H9 (cell line): ENCODE results near the gene INTS7. TPM values are rescaled to one million over a fixed set of nuclear protein-coding genes. Genes with fewer than 3 reads are reported as not detected.

ENCODE experiments used
- DNase-seq: peaks from one replicate; pipeline ENCODE4 v3.0.0-alpha.2; 2017
- H2AFZ ChIP-seq: one replicate; pipeline ENCODE4 v1.6.1; 2013; ENCODE audit warnings: mild to moderate bottlenecking, low read length, control low read depth, moderate library complexity
- H2AK5ac ChIP-seq: 2 replicates; pipeline ENCODE4 v1.6.1; 2013; ENCODE audit warnings: low read length, control low read depth, mixed read lengths; ENCODE audit not compliant: insufficient read length
- H2BK120ac ChIP-seq: one replicate; pipeline ENCODE4 v1.6.1; 2013; ENCODE audit warnings: low read depth, mild to moderate bottlenecking, low read length, control low read depth, inconsistent platforms; ENCODE audit not compliant: poor library complexity, severe bottlenecking
- H2BK12ac ChIP-seq: 2 replicates; pipeline ENCODE4 v1.6.1; 2013; ENCODE audit warnings: low read length, control low read depth, mixed read lengths, low read depth; ENCODE audit not compliant: insufficient read length
- H2BK15ac ChIP-seq: 2 replicates; pipeline ENCODE4 v1.6.1; 2013; ENCODE audit warnings: low read depth, low read length, control low read depth
- H2BK20ac ChIP-seq: one replicate; pipeline ENCODE4 v1.6.1; 2013; ENCODE audit warnings: low read depth, mild to moderate bottlenecking, low read length, control low read depth, inconsistent platforms; ENCODE audit not compliant: poor library complexity, severe bottlenecking
- H2BK5ac ChIP-seq: 2 replicates; pipeline ENCODE4 v1.6.1; 2013; ENCODE audit warnings: low read length, control low read depth, mixed read lengths; ENCODE audit not compliant: insufficient read length
- H3K14ac ChIP-seq: 2 replicates; pipeline ENCODE4 v1.6.1; 2013; ENCODE audit warnings: low read length, control low read depth; ENCODE audit not compliant: insufficient read depth
- H3K18ac ChIP-seq: 2 replicates; pipeline ENCODE4 v1.6.1; 2013; ENCODE audit warnings: low read depth, mild to moderate bottlenecking, mixed read lengths, low read length, control low read depth; ENCODE audit not compliant: insufficient read length
- H3K23ac ChIP-seq: 2 replicates; pipeline ENCODE4 v1.6.1; 2013; ENCODE audit warnings: low read length, control low read depth, mixed read lengths, low read depth; ENCODE audit not compliant: insufficient read length
- H3K23me2 ChIP-seq: 2 replicates; pipeline ENCODE4 v1.6.1; 2013; ENCODE audit warnings: low read depth, mild to moderate bottlenecking, mixed read lengths, low read length, control low read depth; ENCODE audit not compliant: insufficient read length, poor library complexity, severe bottlenecking
- H3K27ac ChIP-seq: 2 replicates; pipeline ENCODE4 v1.5.1; 2013; ENCODE audit warnings: low read length, control low read depth, mixed read lengths, low read depth; ENCODE audit not compliant: insufficient read length
- H3K27me3 ChIP-seq: 2 replicates; pipeline ENCODE4 v1.6.1; 2013; ENCODE audit warnings: low read length, control low read depth, inconsistent platforms; ENCODE audit not compliant: insufficient read depth
- H3K4ac ChIP-seq: 2 replicates; pipeline ENCODE4 v1.6.1; 2013; ENCODE audit warnings: low read depth, mild to moderate bottlenecking, control low read depth, inconsistent platforms, low read length, moderate library complexity
- H3K4me1 ChIP-seq: 2 replicates; pipeline ENCODE4 v1.6.1; 2013; ENCODE audit warnings: low read length, control low read depth, inconsistent platforms; ENCODE audit not compliant: insufficient read depth
- H3K4me2 ChIP-seq: 2 replicates; pipeline ENCODE4 v1.6.1; 2013; ENCODE audit warnings: low read length, control low read depth, mixed read lengths; ENCODE audit not compliant: insufficient read length, insufficient read depth
- H3K56ac ChIP-seq: 2 replicates; pipeline ENCODE4 v1.6.1; 2013; ENCODE audit warnings: low read depth, mild to moderate bottlenecking, mixed read lengths, low read length, control low read depth; ENCODE audit not compliant: insufficient read length
- H3K79me1 ChIP-seq: 2 replicates; pipeline ENCODE4 v1.6.1; 2013; ENCODE audit warnings: low read depth, mild to moderate bottlenecking, moderate library complexity, low read length, control low read depth, inconsistent platforms; ENCODE audit not compliant: insufficient read depth, poor library complexity, severe bottlenecking
- H3K79me2 ChIP-seq: 2 replicates; pipeline ENCODE4 v1.6.1; 2013; ENCODE audit warnings: low read length, control low read depth, inconsistent platforms; ENCODE audit not compliant: insufficient read depth
- H3K9ac ChIP-seq: 2 replicates; pipeline ENCODE4 v1.6.1; 2013; ENCODE audit warnings: low read length, control low read depth, mixed read lengths; ENCODE audit not compliant: insufficient read length; ENCODE audit errors: extremely low read depth
- H3K9me3 ChIP-seq: one replicate; pipeline ENCODE4 v1.6.1; 2013; ENCODE audit warnings: low read depth, low read length, inconsistent platforms; ENCODE audit not compliant: control insufficient read depth
- H3T11ph ChIP-seq: one replicate; pipeline ENCODE4 v1.6.1; 2013; ENCODE audit warnings: mild to moderate bottlenecking, low read length, control low read depth, inconsistent platforms
- H4K20me1 ChIP-seq: one replicate; pipeline ENCODE4 v1.6.1; 2013; ENCODE audit not compliant: control insufficient read depth, insufficient read length, insufficient read depth
- H4K5ac ChIP-seq: 2 replicates; pipeline ENCODE4 v1.6.1; 2013; ENCODE audit warnings: low read depth, mild to moderate bottlenecking, mixed read lengths, low read length, control low read depth; ENCODE audit not compliant: insufficient read length
- H4K8ac ChIP-seq: replicated peaks from 2 replicates; pipeline ENCODE4 v1.6.1; 2013; ENCODE audit warnings: low read length, control low read depth, mixed read lengths, low read depth; ENCODE audit not compliant: insufficient read length
- H4K91ac ChIP-seq: 2 replicates; pipeline ENCODE4 v1.6.1; 2013; ENCODE audit warnings: low read depth, mild to moderate bottlenecking, moderate library complexity, mixed read lengths, low read length, control low read depth; ENCODE audit not compliant: insufficient read length
- H3K27ac Mint-ChIP-seq, 3 experiments: 2 replicates in 2 of 3; 3 replicates in 1 of 3; pipeline ENCODE4 v1.8.0; 2020 to 2021; ENCODE audit warnings: mixed read lengths in 3 of 3, mild to moderate bottlenecking in 1 of 3, moderate library complexity in 1 of 3
- H3K27me3 Mint-ChIP-seq: 2 replicates; pipeline ENCODE4 v1.8.0; 2021; ENCODE audit warnings: low read depth, mild to moderate bottlenecking, moderate library complexity, mixed read lengths
- H3K36me3 Mint-ChIP-seq, 3 experiments: 2 replicates in 2 of 3; 3 replicates in 1 of 3; pipeline ENCODE4 v1.8.0; 2020 to 2021; ENCODE audit warnings: low read depth in 3 of 3, mixed read lengths in 3 of 3; ENCODE audit not compliant: insufficient read depth in 1 of 3
- H3K4me1 Mint-ChIP-seq, 2 experiments: 2 replicates each; pipeline ENCODE4 v1.8.0; 2020; ENCODE audit warnings: mixed read lengths in 2 of 2
- H3K4me3 Mint-ChIP-seq, 2 experiments: 2 replicates in 1 of 2; 3 replicates in 1 of 2; pipeline ENCODE4 v1.8.0; 2020 to 2021; ENCODE audit warnings: mild to moderate bottlenecking in 2 of 2, mixed read lengths in 2 of 2, moderate library complexity in 1 of 2
- H3K9me3 Mint-ChIP-seq, 2 experiments: 2 replicates in 1 of 2; 3 replicates in 1 of 2; pipeline ENCODE4 v1.8.0; 2020; ENCODE audit warnings: mild to moderate bottlenecking in 2 of 2, mixed read lengths in 2 of 2, moderate library complexity in 1 of 2
- WGBS: extraction: QIAGEN DNeasy Blood & Tissue Kit; methylation state at CpG from one replicate; pipeline ENCODE4 v1.1.7; 2013; ENCODE audit warnings: missing lambda C conversion rate, low lambda C conversion rate, mixed read lengths; ENCODE audit not compliant: insufficient read length; ENCODE audit errors: extremely low coverage; 5-methylcytosine and 5-hydroxymethylcytosine counted together
- total RNA-seq: library from RNA; stranded (reverse); gene quantifications from 2 replicates; pipeline ENCODE4 v1.2.1, GENCODE V29; 2021
- TF ChIP-seq, protein P1 (sequence below): fragments of 200-600 bp; sonication (generic); conservative IDR thresholded peaks from 3 replicates; pipeline ENCODE4 v1.8.0; 2021; ENCODE audit warnings: antibody characterized with exemption, mild to moderate bottlenecking

INTS7 gene
- total RNA-seq, 1 experiment from 2014 or later, result 32.3 TPM

DNA sequence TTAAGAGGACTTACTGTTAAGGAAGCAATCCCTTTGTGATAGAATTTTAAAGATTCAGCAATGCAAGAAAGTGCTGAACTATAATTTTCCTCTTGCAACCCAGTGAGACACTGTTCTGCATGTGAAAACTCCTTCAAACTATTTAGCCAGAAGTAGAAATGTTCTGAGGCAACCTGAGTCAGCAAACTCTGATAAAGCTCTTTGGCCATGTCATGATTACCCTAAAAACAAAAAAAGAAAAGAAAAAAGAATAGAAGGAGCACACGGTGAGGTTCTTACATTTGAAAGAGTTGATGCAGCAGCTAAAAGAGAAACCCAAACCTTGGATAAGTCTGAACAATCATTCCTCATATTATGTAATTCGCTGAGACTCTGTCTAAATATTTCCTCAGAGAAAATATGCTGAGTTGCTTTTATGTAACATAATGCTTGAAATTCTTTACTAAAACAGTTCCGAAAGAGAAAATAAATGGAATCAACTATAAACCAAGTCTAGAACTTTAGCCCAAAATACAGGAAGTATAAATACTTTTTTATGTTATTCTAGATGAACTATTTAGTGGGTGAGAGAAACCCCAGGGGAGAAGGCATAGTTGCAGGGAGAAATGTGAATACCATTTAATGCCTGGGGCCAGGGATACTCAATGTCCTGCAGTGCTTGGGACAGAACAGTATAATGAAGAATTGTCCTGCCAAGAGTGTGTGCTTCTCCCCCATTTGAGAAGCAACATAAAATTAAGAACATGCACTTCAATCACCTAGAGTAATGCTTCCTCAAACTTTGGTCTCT, 60.0 kb downstream of the INTS7 start:
- Histone ChIP-seq H3K27ac (no peak overlapping the region), H3K56ac (no peak overlapping the region), H3K9ac (no peak overlapping the region), H4K20me1 (no peaks in the 10 kb centered on the region), H4K5ac (no peak overlapping the region), H3K23me2 (no peaks in the 10 kb centered on the region), H3K4me2 (no peak overlapping the region), H3K79me2 (no peaks in the 10 kb centered on the region), H3K79me1 (no peaks in the 10 kb centered on the region), H3K27me3 (no peaks in the 10 kb centered on the region), H3K4ac (no peak overlapping the region), H3K14ac (no peak overlapping the region), H4K91ac (no peak overlapping the region), H3T11ph (no peak overlapping the region), H2BK20ac (no peak overlapping the region), H3K23ac (no peak overlapping the region), H2BK15ac (no peak overlapping the region), H2AK5ac (no peak overlapping the region), H2BK12ac (no peak overlapping the region), H3K4me1 (no peaks in the 10 kb centered on the region), H3K9me3 (no peaks in the 10 kb centered on the region), H3K18ac (no peak overlapping the region), H2BK5ac (no peak overlapping the region), H2BK120ac (no peak overlapping the region), H4K8ac (no peak overlapping the region), H2AFZ (no peak overlapping the region)
- Mint-ChIP-seq H3K27me3 (no peaks in the 10 kb centered on the region), H3K9me3 (no peaks in the 10 kb centered on the region), H3K4me1 (peaks cover 12 to 15% of the 10 kb centered on the region in 2 experiments), H3K27ac (peak overlapping the region in 2 of 3 experiments; percentile 24 to 83; a peak in 4 of 7 replicates), H3K4me3 (no peak overlapping the region), H3K36me3 (peaks cover 3 to 37% (median 4%) of the 10 kb centered on the region in 3 experiments; a peak in 4 of 7 replicates)
- WGBS, result no CpG with 5 or more reads among the region's 3 CpGs
- no peak for DNase-seq
- TF ChIP-seq, protein P1, sequence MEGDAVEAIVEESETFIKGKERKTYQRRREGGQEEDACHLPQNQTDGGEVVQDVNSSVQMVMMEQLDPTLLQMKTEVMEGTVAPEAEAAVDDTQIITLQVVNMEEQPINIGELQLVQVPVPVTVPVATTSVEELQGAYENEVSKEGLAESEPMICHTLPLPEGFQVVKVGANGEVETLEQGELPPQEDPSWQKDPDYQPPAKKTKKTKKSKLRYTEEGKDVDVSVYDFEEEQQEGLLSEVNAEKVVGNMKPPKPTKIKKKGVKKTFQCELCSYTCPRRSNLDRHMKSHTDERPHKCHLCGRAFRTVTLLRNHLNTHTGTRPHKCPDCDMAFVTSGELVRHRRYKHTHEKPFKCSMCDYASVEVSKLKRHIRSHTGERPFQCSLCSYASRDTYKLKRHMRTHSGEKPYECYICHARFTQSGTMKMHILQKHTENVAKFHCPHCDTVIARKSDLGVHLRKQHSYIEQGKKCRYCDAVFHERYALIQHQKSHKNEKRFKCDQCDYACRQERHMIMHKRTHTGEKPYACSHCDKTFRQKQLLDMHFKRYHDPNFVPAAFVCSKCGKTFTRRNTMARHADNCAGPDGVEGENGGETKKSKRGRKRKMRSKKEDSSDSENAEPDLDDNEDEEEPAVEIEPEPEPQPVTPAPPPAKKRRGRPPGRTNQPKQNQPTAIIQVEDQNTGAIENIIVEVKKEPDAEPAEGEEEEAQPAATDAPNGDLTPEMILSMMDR, result no peak
